Measurements from ENCODE around the gene KLHL4. TPM values are rescaled to one million over a fixed set of nuclear protein-coding genes. Genes with fewer than 3 reads are reported as not detected.
"Not testable (repeated sequence)": the region's sequence is repeated elsewhere in the genome, so short reads cannot be mapped to it uniquely, and the experiment has no call there.

KLHL4 gene
- total RNA-seq, 1 experiment from 2014 or later, result 0.10 TPM

GRCh38 chrX:87634361-87634760, 116.8 kb downstream of the KLHL4 start:
- Histone ChIP-seq H3K9me2 (ENCODE audit: insufficient read depth) (no peaks in the 10 kb centered on the region), H3K36me3 (ENCODE audit: control insufficient read depth in 1 of 2, insufficient read depth in 2 of 2, low read length in 2 of 2) (no peaks in the 10 kb centered on the region), H3K27me3 (ENCODE audit: insufficient read depth, low read length) (no peaks in the 10 kb centered on the region), H3K9me3 (ENCODE audit: control insufficient read depth in 1 of 2, insufficient read depth in 1 of 2, low read depth in 1 of 2, low read length in 2 of 2) (no peaks in the 10 kb centered on the region), H3K79me2 (ENCODE audit: insufficient read depth, low read length) (no peaks in the 10 kb centered on the region), H4K20me1 (ENCODE audit: insufficient read depth) (no peaks in the 10 kb centered on the region), H3K4me1 (ENCODE audit: control insufficient read depth in 1 of 2, insufficient read depth in 2 of 2, low read length in 2 of 2) (no peaks in the 10 kb centered on the region), H2AFZ (ENCODE audit: low read depth, low read length, poor library complexity, severe bottlenecking) (no peak overlapping the region), H3K4me2 (ENCODE audit: low read length) (no peak overlapping the region), H3K9ac (ENCODE audit: low read length) (no peak overlapping the region), H3K27ac (ENCODE audit: low read depth, low read length) (no peak overlapping the region), H3K4me3 (replicated peaks in 1 of 2; ENCODE audit: low read depth in 1 of 2, low read length in 2 of 2) (no peak overlapping the region)
- ChIA-PET CTCF (no interaction called here), POLR2A (no interaction called here), RAD21 (ENCODE audit: low non-redundant PET in 1 of 2, low total read pairs in 2 of 2, uncharacterized antibody in 2 of 2, unreplicated experiment in 2 of 2) (no interaction called here)
- intact Hi-C loops (cut with micrococcal nuclease), result no loop called here
- TF ChIP-seq EZH2 (IDR thresholded peaks at IDR 0.05), result no peak
- no peak for TF ChIP-seq ZFX (IDR thresholded peaks at IDR 0.05)
- TF ChIP-seq YY1 (IDR thresholded peaks at IDR 0.05; ENCODE audit: extremely low read depth, insufficient replicate concordance, low read depth, low read length), result no peak
- no peak for TF ChIP-seq ELF1 (IDR thresholded peaks at IDR 0.05; ENCODE audit: borderline replicate concordance, low read depth)
- TF ChIP-seq EZH2phosphoT487 (IDR thresholded peaks at IDR 0.05; ENCODE audit: borderline replicate concordance), result no peak
- TF ChIP-seq SRF (IDR thresholded peaks at IDR 0.05; ENCODE audit: low read depth), result no peak
- TF ChIP-seq SIN3A (IDR thresholded peaks at IDR 0.05; ENCODE audit: low read depth), result no peak
- DNase-seq (ENCODE audit: low read depth, low spot score), result no peak
- no TSS peak for BruUV-seq (replicated peaks)
- no peak for ATAC-seq

- Histone ChIP-seq H3K27ac (ENCODE audit: low read depth, low read length) (no peak overlapping the region), H3K79me2 (ENCODE audit: insufficient read depth, low read length) (no peaks in the 10 kb centered on the region), H3K27me3 (ENCODE audit: insufficient read depth, low read length) (no peaks in the 10 kb centered on the region), H4K20me1 (ENCODE audit: insufficient read depth) (no peaks in the 10 kb centered on the region), H3K9me2 (ENCODE audit: insufficient read depth) (no peaks in the 10 kb centered on the region), H3K9ac (ENCODE audit: low read length) (no peak overlapping the region), H2AFZ (ENCODE audit: low read depth, low read length, poor library complexity, severe bottlenecking) (no peak overlapping the region), H3K9me3 (ENCODE audit: control insufficient read depth in 1 of 2, insufficient read depth in 1 of 2, low read depth in 1 of 2, low read length in 2 of 2) (no peaks in the 10 kb centered on the region), H3K4me2 (ENCODE audit: low read length) (no peak overlapping the region), H3K4me3 (replicated peaks in 1 of 2; ENCODE audit: low read depth in 1 of 2, low read length in 2 of 2) (no peak overlapping the region), H3K36me3 (ENCODE audit: control insufficient read depth in 1 of 2, insufficient read depth in 2 of 2, low read length in 2 of 2) (no peaks in the 10 kb centered on the region), H3K4me1 (ENCODE audit: control insufficient read depth in 1 of 2, insufficient read depth in 2 of 2, low read length in 2 of 2) (no peaks in the 10 kb centered on the region)
- intact Hi-C loops (cut with micrococcal nuclease), result no loop called here
- no TSS peak for BruUV-seq (replicated peaks)
- ChIA-PET POLR2A (no interaction called here), RAD21 (ENCODE audit: low non-redundant PET in 1 of 2, low total read pairs in 2 of 2, uncharacterized antibody in 2 of 2, unreplicated experiment in 2 of 2) (no interaction called here), CTCF (no interaction called here)
- DNase-seq (ENCODE audit: low read depth, low spot score) (no peak), ATAC-seq (no peak)
- TF ChIP-seq EGR1 (IDR thresholded peaks at IDR 0.05; ENCODE audit: low read depth) (no peak), RAD21 (IDR thresholded peaks at IDR 0.05; ENCODE audit: low read depth) (no peak), ZBTB33 (IDR thresholded peaks at IDR 0.05; ENCODE audit: extremely low read depth, insufficient replicate concordance, low read length) (no peak), ATF3 (IDR thresholded peaks at IDR 0.05) (no peak), SIN3A (IDR thresholded peaks at IDR 0.05; ENCODE audit: low read depth) (no peak)
Measured at GRCh38 chrX:87636533-87636932, 118.9 kb downstream of the KLHL4 start.

- RAD21 ChIA-PET (ENCODE audit: low non-redundant PET in 1 of 2, low total read pairs in 2 of 2, uncharacterized antibody in 2 of 2, unreplicated experiment in 2 of 2); POLR2A ChIA-PET; intact Hi-C loops (cut with micrococcal nuclease); H3K4me3 ChIP-seq (replicated peaks in 1 of 2; ENCODE audit: low read depth in 1 of 2, low read length in 2 of 2); H3K4me1 ChIP-seq (ENCODE audit: control insufficient read depth in 1 of 2, insufficient read depth in 2 of 2, low read length in 2 of 2); H3K27me3 ChIP-seq (ENCODE audit: insufficient read depth, low read length); H3K36me3 ChIP-seq (ENCODE audit: control insufficient read depth in 1 of 2, insufficient read depth in 2 of 2, low read length in 2 of 2); H4K20me1 ChIP-seq (ENCODE audit: insufficient read depth); H3K4me2 ChIP-seq (ENCODE audit: low read length); BruUV-seq (replicated peaks); ATAC-seq; H2AFZ ChIP-seq (ENCODE audit: low read depth, low read length, poor library complexity, severe bottlenecking); H3K79me2 ChIP-seq (ENCODE audit: insufficient read depth, low read length); DNase-seq (ENCODE audit: low read depth, low spot score); H3K27ac ChIP-seq (ENCODE audit: low read depth, low read length); CTCF ChIA-PET; H3K9me3 ChIP-seq (ENCODE audit: control insufficient read depth in 1 of 2, insufficient read depth in 1 of 2, low read depth in 1 of 2, low read length in 2 of 2); H3K9ac ChIP-seq (ENCODE audit: low read length); H3K9me2 ChIP-seq (ENCODE audit: insufficient read depth): not testable (repeated sequence)
Measured at GRCh38 chrX:87641439-87641838, 123.8 kb downstream of the KLHL4 start.
